HEK293T (cell line): ENCODE measurements around the gene PLGRKT.

Experiments
- FOXA1 ChIP-seq: fragments of 450-650 bp; IDR thresholded peaks from 2 replicates; pipeline ENCODE4 v1.6.1; 2016; ENCODE audit warnings: mild to moderate bottlenecking
- FOXM1 ChIP-seq: fragments of 450-650 bp; IDR thresholded peaks from 2 replicates; pipeline ENCODE4 v1.6.1; 2017; ENCODE audit warnings: mild to moderate bottlenecking, borderline replicate concordance
- HDGF ChIP-seq: fragments of 450-650 bp; IDR thresholded peaks from 2 replicates; pipeline ENCODE4 v1.6.1; 2017; ENCODE audit warnings: antibody characterized with exemption, borderline replicate concordance
- LEF1 ChIP-seq: fragments of 450-650 bp; IDR thresholded peaks from 2 replicates; pipeline ENCODE4 v1.6.1; 2017; ENCODE audit warnings: mild to moderate bottlenecking, borderline replicate concordance
- SP1 ChIP-seq: fragments of 450-650 bp; IDR thresholded peaks from 2 replicates; pipeline ENCODE4 v1.6.1; 2017
- SUZ12 ChIP-seq: fragments of 450-650 bp; IDR thresholded peaks from 2 replicates; pipeline ENCODE4 v1.6.1; 2016; ENCODE audit warnings: mild to moderate bottlenecking
- TARDBP ChIP-seq: fragments of 450-650 bp; IDR thresholded peaks from 2 replicates; pipeline ENCODE4 v1.6.1; 2016
- ZNF384 ChIP-seq: fragments of 450-650 bp; IDR thresholded peaks from 2 replicates; pipeline ENCODE4 v1.6.1; 2016
- TF ChIP-seq, protein P1 (sequence below): fragments of 450-650 bp; IDR thresholded peaks from 2 replicates; pipeline ENCODE4 v1.6.1; 2016

DNA sequence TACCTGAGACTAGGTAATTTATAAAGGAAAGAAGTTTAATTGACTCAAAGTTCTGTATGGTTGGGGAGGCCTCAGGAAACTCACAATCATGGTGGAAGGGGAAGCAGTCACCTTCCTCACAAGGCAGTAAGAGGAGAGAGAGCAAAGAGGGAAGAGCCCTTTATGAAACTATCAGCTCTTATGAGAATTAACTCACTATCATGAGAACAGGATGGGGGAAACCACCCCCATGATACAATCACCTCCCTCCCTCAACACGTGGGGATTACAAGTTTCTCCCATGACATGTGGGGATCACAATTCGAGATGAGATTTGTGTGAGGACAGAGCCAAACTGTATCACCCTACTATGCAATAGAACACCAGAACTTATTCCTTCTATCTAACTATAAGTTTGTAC is 40.5 kb upstream of the PLGRKT start:
- TF ChIP-seq FOXM1 = no peak
- no peak for TF ChIP-seq FOXA1
- TF ChIP-seq ZNF384 = no peak
- no peak for TF ChIP-seq LEF1
- TF ChIP-seq TARDBP = no peak
- TF ChIP-seq HDGF = no peak
- no peak for TF ChIP-seq SUZ12
- TF ChIP-seq, protein P1, sequence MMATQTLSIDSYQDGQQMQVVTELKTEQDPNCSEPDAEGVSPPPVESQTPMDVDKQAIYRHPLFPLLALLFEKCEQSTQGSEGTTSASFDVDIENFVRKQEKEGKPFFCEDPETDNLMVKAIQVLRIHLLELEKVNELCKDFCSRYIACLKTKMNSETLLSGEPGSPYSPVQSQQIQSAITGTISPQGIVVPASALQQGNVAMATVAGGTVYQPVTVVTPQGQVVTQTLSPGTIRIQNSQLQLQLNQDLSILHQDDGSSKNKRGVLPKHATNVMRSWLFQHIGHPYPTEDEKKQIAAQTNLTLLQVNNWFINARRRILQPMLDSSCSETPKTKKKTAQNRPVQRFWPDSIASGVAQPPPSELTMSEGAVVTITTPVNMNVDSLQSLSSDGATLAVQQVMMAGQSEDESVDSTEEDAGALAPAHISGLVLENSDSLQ = no peak
- no peak for TF ChIP-seq SP1
